Activated CD4-positive, alpha-beta T cell treated with anti-CD3 and anti-CD28 coated beads for 24 hours (primary cell): Measurements from ENCODE around the gene AMPD3.
"Not testable (repeated sequence)": the region's sequence is repeated elsewhere in the genome, so short reads cannot be mapped to it uniquely, and the experiment has no call there.

ENCODE experiments used
- DNase-seq, 2 donors: peaks; one replicate each; pipeline ENCODE4 v3.0.0-alpha.2; 2020; ENCODE audit warnings: low read depth in 2 of 2

AMPD3 gene

DNA sequence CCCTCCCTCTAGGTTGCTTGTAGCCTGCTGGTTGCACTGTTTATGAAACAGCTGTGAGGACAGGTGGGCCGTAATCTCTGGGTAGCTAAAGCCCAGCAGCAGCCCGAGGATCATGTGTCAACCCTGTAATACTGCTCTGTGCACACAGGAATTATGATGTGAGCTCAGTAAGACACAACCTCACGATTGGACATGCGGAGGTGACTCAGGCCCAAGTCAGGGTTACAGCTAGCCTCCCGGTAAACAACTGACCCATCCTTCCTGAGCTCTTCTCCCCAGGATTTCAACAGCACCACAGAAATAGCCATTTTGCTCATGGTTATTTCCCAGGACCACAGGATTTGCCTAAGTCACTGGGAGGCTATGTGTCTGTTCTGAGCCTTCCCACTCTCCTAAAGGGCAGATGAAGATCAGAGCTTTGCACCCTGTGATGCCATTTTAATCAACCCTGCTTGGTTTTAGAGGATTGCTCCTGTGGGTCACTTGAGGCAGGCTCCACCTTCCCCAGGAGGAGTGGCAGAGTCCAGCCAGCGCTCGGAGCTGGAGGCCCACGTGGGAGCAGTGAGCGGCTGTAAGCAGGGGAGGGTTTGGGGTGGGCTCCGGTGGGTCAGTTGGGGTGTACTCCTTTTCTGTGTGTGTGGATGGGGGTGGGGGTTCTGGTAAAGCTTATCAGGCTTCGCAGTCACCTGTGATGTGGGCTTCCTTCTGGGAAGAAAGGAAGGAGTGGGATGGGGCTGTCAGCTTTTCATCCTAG, at the start of gene AMPD3:
AMPD3 (plus strand) TSS at position 387 of the 754 bp plus-strand sequence. CDS start 6,256 bp downstream, outside the sequence.
- no peak for DNase-seq

DNA sequence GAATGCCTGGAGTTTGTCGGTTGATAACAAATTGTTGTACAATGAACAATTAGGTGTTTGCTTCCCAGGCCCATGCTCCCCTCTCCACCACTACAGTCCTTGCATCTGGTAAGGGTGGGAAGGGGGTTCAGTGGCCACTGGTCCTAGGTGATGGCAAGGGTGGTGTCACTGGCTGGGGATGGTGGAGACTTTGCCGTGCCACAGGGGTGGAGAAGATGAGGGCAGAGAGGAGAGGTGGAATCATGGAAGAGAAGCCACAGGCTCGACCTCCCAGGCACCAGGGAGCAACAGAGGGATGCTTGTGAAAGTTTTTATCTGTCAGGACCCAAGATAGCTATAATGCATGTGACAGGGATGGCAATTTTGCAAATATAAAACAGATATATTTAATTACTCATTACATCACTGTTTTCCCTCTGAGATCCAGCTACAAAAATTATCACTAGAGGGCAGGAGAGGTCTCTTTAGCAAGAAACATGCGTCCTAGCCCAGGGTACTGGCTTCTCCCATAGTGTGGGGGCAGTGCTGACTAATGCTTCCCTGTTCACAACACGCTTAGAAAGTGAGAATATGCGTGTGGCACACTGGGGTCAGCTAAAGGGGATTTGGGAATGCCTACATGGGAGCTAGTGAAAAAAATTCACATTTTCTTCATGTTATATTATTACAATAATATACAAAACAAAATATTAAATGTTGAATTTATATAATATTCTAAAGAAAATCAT, 49.0 kb upstream of the AMPD3 start:
- peak; percentile 25 to 27 for DNase-seq

- no peak for DNase-seq
Measured at GRCh38 chr11:10407055-10407454, 48.0 kb upstream of the AMPD3 start.

- no peak for DNase-seq
Measured at GRCh38 chr11:10407749-10408685, 47.0 kb upstream of the AMPD3 start.

- DNase-seq = no peak
Measured at GRCh38 chr11:10409207-10409661, 45.8 kb upstream of the AMPD3 start.

- DNase-seq = no peak
Measured at GRCh38 chr11:10410106-10410843, 44.8 kb upstream of the AMPD3 start.

DNA sequence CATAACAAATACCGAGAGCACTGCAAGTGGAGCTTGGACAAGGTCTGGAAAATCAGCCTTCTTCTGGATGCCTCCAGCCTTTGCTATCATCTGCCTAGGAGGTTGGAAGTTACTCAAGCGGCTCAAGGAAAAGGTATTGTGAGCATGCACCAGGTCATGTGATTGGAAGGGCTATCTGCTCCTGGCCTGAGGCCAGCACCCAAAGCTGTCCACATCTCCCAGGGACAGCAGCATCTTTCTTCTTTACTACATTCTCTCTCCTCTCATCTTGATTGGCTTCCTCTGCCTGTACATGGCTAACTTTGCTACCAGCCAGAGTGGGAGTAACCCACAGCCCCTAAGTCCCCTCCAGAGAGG, 44.2 kb upstream of the AMPD3 start:
- DNase-seq = no peak

DNA sequence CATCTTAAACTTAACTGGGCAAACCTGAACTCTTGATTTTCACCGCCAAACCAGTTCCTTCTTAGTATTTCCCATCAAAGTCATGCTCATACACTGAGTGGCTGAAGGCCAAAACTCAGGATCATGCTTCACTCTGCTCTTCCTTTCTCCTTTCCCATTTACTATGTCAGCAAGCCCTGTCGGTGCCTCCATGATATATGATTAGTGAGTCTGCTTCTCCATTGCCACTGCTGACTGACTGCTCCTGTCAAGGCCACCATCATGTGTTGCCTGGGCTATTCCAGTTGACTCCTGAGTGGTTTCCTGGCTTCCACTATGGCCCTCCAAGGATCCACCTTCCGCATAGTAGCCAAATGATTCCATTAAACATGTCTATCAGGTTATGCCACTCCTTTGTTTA, 42.8 kb upstream of the AMPD3 start:
- no peak for DNase-seq

GRCh38 chr11:10413268-10413667, 41.8 kb upstream of the AMPD3 start:
- no peak for DNase-seq

DNA sequence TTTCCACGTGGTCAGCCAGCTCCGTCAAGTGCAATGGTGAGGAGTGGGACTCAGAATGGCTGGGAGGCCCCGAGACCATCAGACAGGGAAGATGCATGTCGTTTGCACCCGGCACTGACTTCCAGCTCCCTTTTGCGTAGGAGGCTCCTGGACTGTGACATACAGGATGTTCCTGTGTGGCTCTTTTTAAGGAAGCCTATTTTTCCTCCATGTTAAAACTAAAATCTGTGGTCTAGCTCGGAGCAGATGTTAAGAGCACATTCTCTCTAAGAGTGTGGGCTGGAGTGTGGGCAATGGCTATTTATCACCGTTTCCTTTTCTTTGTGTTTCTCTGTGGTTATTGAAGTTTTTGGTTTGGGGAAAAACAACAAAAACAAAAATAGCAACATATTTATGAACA, 40.9 kb upstream of the AMPD3 start:
- no peak for DNase-seq

DNA sequence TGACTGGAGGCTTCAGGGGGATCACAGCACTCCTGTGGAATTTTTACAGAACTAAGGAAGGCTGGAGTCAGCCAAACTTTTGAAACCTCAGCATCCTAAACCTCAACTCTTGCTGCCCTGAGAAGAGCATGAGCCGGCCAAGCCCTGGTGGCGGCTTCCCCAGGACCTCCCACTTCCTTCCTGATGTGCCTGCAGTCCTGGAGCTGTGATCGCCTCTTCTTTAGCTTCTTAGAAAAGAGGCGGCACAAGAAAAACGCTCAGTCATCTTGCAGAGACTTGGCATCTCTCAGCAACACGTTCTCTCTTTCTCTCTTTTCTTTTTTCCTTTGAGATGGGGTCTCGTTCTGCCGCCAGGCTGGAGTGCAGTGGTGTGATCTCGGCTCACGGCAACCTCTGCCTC, 40.4 kb upstream of the AMPD3 start:
- DNase-seq = no peak

- DNase-seq = no peak
Measured at GRCh38 chr11:10415817-10416392, 39.2 kb upstream of the AMPD3 start.

DNA sequence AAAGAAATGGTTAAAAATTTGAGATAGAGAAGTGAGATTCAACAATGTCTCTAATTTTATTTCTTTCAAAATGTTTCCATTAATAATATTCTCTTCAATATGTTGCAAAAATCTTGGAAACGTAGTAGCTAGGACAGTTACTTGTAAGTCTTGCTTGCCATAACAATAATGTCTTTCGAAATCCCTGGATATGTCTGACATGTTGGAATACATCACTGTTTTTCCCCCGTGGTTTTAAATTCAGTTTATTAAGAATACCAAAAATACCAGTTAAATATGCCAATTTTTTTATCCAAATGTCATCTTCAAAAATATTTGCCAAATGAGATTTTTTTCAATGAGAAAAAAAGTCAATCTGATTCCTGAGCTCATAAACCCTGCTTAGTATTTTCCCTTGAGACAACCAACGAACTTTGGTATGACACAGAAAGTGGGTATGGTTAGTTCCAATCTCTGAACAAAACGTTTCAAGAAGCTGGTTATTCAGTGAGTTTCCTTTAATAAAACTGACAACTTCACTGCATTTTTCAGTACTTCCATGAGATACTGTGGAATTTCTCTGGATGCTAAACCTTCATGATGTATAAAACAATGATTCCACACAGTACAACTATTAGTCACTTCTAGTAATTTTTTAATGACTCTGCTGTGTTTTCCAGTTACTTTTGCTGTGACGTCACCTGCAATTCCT, 36.7 kb upstream of the AMPD3 start:
- DNase-seq = no peak

GRCh38 chr11:10418950-10419310, 36.1 kb upstream of the AMPD3 start:
- DNase-seq = no peak

DNA sequence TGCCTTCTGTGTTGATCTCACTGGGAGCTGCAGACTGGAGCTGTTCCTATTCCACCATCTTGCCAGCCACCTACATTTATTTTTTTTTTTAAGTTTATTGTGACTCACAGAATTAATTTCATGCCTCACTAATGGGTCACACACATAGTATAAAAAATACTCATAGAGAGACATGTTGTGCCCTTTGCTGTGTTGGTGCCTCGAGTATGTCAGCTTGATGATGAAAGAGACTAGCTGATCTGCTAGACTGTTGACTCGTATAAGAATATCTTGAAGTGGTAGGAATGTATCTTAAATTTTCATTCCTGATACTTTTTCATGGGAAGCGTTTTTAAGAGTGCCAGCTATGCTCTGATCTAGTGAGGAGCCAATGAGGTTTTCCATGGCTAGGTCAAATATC, 28.6 kb upstream of the AMPD3 start:
- no peak for DNase-seq

- DNase-seq = no peak
Measured at GRCh38 chr11:10428453-10428852, 26.6 kb upstream of the AMPD3 start.

- no peak for DNase-seq
Measured at GRCh38 chr11:10429526-10429925, 25.5 kb upstream of the AMPD3 start.

DNA sequence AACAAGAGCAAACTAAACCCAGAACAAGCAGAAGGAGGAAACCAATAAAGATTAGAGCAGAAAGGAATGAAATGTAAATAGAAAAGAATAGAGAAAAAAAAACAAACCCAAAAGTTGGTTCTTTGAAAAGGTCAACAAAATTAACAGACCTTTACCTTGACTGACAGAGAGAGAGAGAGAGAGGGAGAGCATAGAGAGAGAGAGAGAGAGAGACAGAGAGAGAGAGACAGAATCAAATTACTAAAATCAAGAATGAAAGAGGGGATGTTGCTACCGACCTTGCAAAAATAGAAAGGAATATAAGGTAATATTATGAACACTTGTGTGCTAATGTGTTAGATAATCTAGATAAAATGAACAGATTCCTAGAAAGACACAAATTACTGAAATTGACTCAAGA, 22.6 kb upstream of the AMPD3 start:
- DNase-seq = no peak

DNA sequence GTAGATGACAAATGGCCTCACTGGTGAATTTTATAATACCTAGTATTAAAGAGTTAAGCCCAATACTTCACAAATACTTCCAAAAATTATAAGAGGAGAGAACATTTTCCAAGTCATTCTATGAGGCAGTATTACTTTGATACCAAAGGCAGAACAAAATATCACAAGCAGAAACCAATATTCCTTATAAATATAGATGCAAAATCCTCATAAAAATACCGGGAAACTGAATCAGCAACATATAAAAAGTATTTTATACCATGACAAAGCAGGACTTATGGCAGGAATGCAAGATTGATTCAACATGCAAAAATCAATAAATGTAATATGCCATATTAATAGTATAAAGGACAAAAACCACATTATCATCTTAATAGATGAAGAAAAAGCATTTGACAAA, 22.1 kb upstream of the AMPD3 start:
- no peak for DNase-seq

GRCh38 chr11:10436224-10436623, 18.8 kb upstream of the AMPD3 start:
- no peak for DNase-seq

DNA sequence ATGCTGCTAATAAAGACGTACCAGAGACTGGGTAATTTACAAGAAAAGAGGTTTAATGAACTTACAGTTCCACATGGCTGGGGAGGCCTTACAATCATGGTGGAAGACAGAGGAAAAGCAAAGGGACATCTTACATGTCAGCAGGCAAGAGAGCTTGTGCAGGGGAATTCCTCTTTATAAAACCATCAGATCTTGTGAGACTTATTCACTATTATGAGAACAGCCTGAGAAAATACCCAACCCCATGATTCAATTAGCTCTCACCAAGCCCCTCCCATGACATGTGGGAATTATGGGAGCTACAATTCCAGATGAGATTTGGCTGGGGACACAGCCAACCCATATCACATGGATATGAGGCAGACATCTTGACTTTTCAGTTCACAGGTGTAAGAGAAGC, 18.4 kb upstream of the AMPD3 start:
- not testable (repeated sequence) for DNase-seq
